GM23248 (cell line): Measurements from ENCODE around the gene PLA2G12B. TPM values are rescaled to one million over a fixed set of nuclear protein-coding genes. Genes with fewer than 3 reads are reported as not detected.

Source experiments
- DNase-seq: peaks from one replicate; pipeline ENCODE4 v3.0.0-alpha.2; 2015
- H2AFZ ChIP-seq: fragments of 200-600 bp; sonication (generic); 2 replicates; pipeline ENCODE4 v1.6.1; 2016; ENCODE audit warnings: antibody characterized with exemption
- H3F3A ChIP-seq: fragments of 200-600 bp; sonication (generic); 2 replicates; pipeline ENCODE4 v1.6.1; 2016; ENCODE audit warnings: mild to moderate bottlenecking, antibody characterized with exemption, mixed run types; ENCODE audit not compliant: insufficient read depth
- H3K27ac ChIP-seq: fragments of 200-600 bp; sonication (generic); 2 replicates; pipeline ENCODE4 v1.5.1; 2016; ENCODE audit warnings: mild to moderate bottlenecking
- H3K27me3 ChIP-seq: fragments of 200-600 bp; sonication (generic); replicated peaks from 2 replicates; pipeline ENCODE4 v1.6.1; 2016; ENCODE audit warnings: mild to moderate bottlenecking; ENCODE audit not compliant: insufficient read depth
- H3K36me3 ChIP-seq: fragments of 200-600 bp; sonication (generic); 2 replicates; pipeline ENCODE4 v1.6.1; 2016; ENCODE audit warnings: low read depth, mild to moderate bottlenecking
- H3K4me1 ChIP-seq: fragments of 200-600 bp; sonication (generic); 2 replicates; pipeline ENCODE4 v1.6.1; 2016; ENCODE audit warnings: mild to moderate bottlenecking; ENCODE audit not compliant: insufficient read depth
- H3K4me2 ChIP-seq: fragments of 200-600 bp; sonication (generic); one replicate; pipeline ENCODE4 v1.6.1; 2016; ENCODE audit warnings: mild to moderate bottlenecking; ENCODE audit not compliant: unreplicated experiment
- H3K4me3 ChIP-seq: fragments of 200-600 bp; sonication (generic); 2 replicates; pipeline ENCODE4 v1.5.1; 2016; ENCODE audit warnings: mild to moderate bottlenecking
- H3K79me2 ChIP-seq: fragments of 200-600 bp; sonication (generic); 2 replicates; pipeline ENCODE4 v1.6.1; 2016; ENCODE audit warnings: mild to moderate bottlenecking; ENCODE audit not compliant: insufficient read depth
- H3K9ac ChIP-seq: fragments of 200-600 bp; sonication (generic); 2 replicates; pipeline ENCODE4 v1.6.1; 2016; ENCODE audit warnings: mild to moderate bottlenecking
- H3K9me2 ChIP-seq: fragments of 200-600 bp; sonication (generic); 2 replicates; pipeline ENCODE4 v1.6.1; 2016; ENCODE audit warnings: mixed run types, mild to moderate bottlenecking, moderate library complexity; ENCODE audit not compliant: insufficient read depth
- H3K9me3 ChIP-seq: fragments of 200-600 bp; sonication (generic); one replicate; pipeline ENCODE4 v1.6.1; 2017; ENCODE audit warnings: low read depth
- H4K20me1 ChIP-seq: fragments of 200-600 bp; sonication (generic); 2 replicates; pipeline ENCODE4 v1.6.0; 2016; ENCODE audit not compliant: insufficient read depth
- EZH2 ChIP-seq: fragments of 200-600 bp; sonication (generic); IDR thresholded peaks from 2 replicates; pipeline ENCODE4 v1.6.1; 2018; ENCODE audit warnings: antibody characterized with exemption, mild to moderate bottlenecking; ENCODE audit not compliant: insufficient read depth, poor library complexity, severe bottlenecking
- EZH2phosphoT487 ChIP-seq: fragments of 200-600 bp; sonication (generic); IDR thresholded peaks from 2 replicates; pipeline ENCODE4 v1.6.1; 2018; ENCODE audit warnings: antibody characterized with exemption, moderate library complexity, mild to moderate bottlenecking, low read depth; ENCODE audit not compliant: insufficient read depth
- WGBS, 2 experiments: methylation state at CpG; one replicate each; pipeline ENCODE4 v1.1.6; 2015 to 2017; ENCODE audit warnings: low lambda C conversion rate in 2 of 2, low coverage in 1 of 2; ENCODE audit errors: missing lambda C conversion rate in 2 of 2; 5-methylcytosine and 5-hydroxymethylcytosine counted together
- in situ Hi-C: fragments of 300-500 bp; cut with MboI; formaldehyde crosslinking; loops from 2 replicates; pipeline ENCODE4 v1.15.0; 2020
- polyA plus RNA-seq: library from polyadenylated mRNA; unstranded; fragments of >200 nt; fragmentation: Nextera tagmentation; extraction: Ambion mirVana; gene quantifications from 2 replicates; pipeline ENCODE4 v1.2.1, GENCODE V29; 2016
- total RNA-seq: library from RNA; depleted of rRNA; stranded (reverse); fragments of >200 nt; shearing (Covaris generic); gene quantifications from 2 replicates; pipeline ENCODE4 v1.2.3, GENCODE V29; 2014

PLA2G12B gene
- total and polyA plus RNA-seq, 2 experiments from 2014 or later, result not detected

DNA sequence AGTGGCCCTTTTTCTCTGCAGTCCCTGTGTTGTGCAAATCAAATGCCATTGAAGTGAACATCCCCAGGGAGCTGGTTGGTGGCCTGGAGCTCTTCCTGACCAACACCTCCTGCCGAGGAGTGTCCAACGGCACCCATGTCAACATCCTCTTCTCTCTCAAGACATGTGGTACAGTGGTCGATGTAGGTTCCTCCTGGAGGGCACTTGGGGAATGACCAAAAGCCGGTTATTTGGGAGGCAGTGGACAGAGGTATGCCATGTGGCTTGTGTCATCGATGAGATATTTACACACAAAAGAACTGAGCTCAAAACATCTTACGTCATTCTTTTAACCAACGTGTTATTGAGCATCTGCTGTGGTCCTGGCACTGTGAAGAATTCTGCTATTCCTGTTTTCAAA is 41.3 kb downstream of the PLA2G12B start:
- WGBS, 2 experiments, result 64 to 76% methylated on average over 7 of the region's 7 CpGs
- no peak overlapping the region for H2AFZ ChIP-seq
- no peaks in the 10 kb centered on the region for H4K20me1 ChIP-seq
- in situ Hi-C loops, result no loop called here
- H3K4me3 ChIP-seq, result no peak overlapping the region
- no peak overlapping the region for H3K27ac ChIP-seq
- TF ChIP-seq EZH2 (no peak), EZH2phosphoT487 (no peak)
- H3K4me1 ChIP-seq, result no peaks in the 10 kb centered on the region
- no peaks in the 10 kb centered on the region for H3K9me3 ChIP-seq
- no peaks in the 10 kb centered on the region for H3F3A ChIP-seq
- no peaks in the 10 kb centered on the region for H3K9me2 ChIP-seq
- no peak for DNase-seq
- H3K4me2 ChIP-seq, result no peak overlapping the region
- H3K79me2 ChIP-seq, result no peaks in the 10 kb centered on the region
- no peaks in the 10 kb centered on the region for H3K27me3 ChIP-seq
- H3K9ac ChIP-seq, result no peak overlapping the region
- H3K36me3 ChIP-seq, result no peaks in the 10 kb centered on the region

DNA sequence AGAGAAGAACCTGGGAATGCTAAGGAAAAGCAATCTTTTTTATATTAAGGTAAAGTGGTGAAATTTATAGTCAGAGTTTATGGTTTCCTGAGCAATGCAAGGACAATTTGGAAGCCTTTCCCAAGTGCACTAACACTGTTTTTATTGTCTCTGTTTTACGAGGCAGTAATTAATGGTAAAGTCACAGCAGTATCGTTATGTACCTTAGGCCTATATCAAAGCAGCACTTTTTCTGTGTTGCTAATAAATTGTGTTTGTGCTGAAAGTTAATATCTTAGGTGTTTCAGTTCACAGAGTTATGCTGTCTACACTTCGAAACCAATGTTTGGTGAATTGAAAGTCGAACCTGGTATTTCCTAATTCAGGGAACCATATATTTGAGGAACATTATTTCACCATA is 41.9 kb downstream of the PLA2G12B start:
- H3F3A ChIP-seq, result no peaks in the 10 kb centered on the region
- no peaks in the 10 kb centered on the region for H3K27me3 ChIP-seq
- no peak overlapping the region for H2AFZ ChIP-seq
- no peaks in the 10 kb centered on the region for H3K9me3 ChIP-seq
- no peaks in the 10 kb centered on the region for H3K4me1 ChIP-seq
- no peak overlapping the region for H3K4me2 ChIP-seq
- WGBS, 2 experiments, result 57 to 70% methylated on average over 4 of the region's 4 CpGs
- in situ Hi-C loops, result no loop called here
- H3K36me3 ChIP-seq, result no peaks in the 10 kb centered on the region
- no peaks in the 10 kb centered on the region for H3K79me2 ChIP-seq
- H3K27ac ChIP-seq, result no peak overlapping the region
- no peak for TF ChIP-seq EZH2
- no peak for TF ChIP-seq EZH2phosphoT487
- H3K9me2 ChIP-seq, result no peaks in the 10 kb centered on the region
- DNase-seq, result no peak
- no peak overlapping the region for H3K4me3 ChIP-seq
- H4K20me1 ChIP-seq, result no peaks in the 10 kb centered on the region
- no peak overlapping the region for H3K9ac ChIP-seq

DNA sequence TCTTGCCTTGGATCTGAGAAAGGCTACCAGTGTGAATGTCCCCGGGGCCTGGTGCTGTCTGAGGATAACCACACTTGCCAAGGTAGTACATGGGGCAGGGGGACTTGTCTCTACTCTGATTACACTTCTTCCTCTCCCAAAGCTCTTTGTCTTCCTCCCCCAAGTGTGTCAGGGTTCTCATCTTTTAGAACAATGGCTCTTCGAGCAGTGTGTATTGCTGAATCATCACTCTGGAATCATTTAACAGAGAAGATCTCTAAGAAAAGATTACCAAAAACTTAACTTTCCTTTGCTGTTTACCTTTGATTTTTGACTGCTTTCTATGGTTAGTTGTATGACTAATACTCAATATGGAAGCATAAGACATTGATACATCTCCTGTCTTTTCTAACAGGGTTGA is 42.8 kb downstream of the PLA2G12B start:
- no peaks in the 10 kb centered on the region for H3K27me3 ChIP-seq
- H3K4me1 ChIP-seq, result no peaks in the 10 kb centered on the region
- H3K9me2 ChIP-seq, result no peaks in the 10 kb centered on the region
- H3K9ac ChIP-seq, result no peak overlapping the region
- no peaks in the 10 kb centered on the region for H3F3A ChIP-seq
- no peak overlapping the region for H3K27ac ChIP-seq
- H3K9me3 ChIP-seq, result no peaks in the 10 kb centered on the region
- no peaks in the 10 kb centered on the region for H4K20me1 ChIP-seq
- TF ChIP-seq EZH2 (no peak), EZH2phosphoT487 (no peak)
- H3K36me3 ChIP-seq, result no peaks in the 10 kb centered on the region
- H2AFZ ChIP-seq, result no peak overlapping the region
- DNase-seq, result no peak
- H3K4me2 ChIP-seq, result no peak overlapping the region
- WGBS, 2 experiments, result 88 to 92% methylated on average over 2 of the region's 2 CpGs
- in situ Hi-C loops, result no loop called here
- no peaks in the 10 kb centered on the region for H3K79me2 ChIP-seq
- no peak overlapping the region for H3K4me3 ChIP-seq

DNA sequence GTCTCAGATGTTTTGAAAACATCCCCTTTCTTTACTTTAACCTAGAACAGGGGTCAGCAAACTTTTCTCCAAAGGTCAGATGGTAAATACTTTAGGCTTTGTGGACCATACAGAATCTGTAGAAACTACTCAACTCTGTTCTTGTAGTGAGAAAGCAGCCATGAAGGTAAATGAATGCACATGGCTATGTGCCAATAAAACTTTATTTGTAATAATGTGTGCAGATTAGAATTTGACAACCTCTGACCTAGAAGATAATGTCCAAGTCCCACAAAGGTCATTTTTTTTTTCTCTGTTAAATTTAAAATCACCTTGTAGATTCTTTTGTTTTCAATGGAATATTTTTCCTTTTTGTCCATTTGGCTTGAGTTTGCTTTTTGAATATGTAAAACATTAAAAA is 43.9 kb downstream of the PLA2G12B start:
- H3K4me2 ChIP-seq, result no peak overlapping the region
- no peaks in the 10 kb centered on the region for H4K20me1 ChIP-seq
- no peaks in the 10 kb centered on the region for H3K9me2 ChIP-seq
- H2AFZ ChIP-seq, result no peak overlapping the region
- no peaks in the 10 kb centered on the region for H3K36me3 ChIP-seq
- H3K27ac ChIP-seq, result no peak overlapping the region
- no peaks in the 10 kb centered on the region for H3K9me3 ChIP-seq
- in situ Hi-C loops, result no loop called here
- no peak for DNase-seq
- H3K9ac ChIP-seq, result no peak overlapping the region
- TF ChIP-seq EZH2, result no peak
- TF ChIP-seq EZH2phosphoT487, result no peak
- no peaks in the 10 kb centered on the region for H3K4me1 ChIP-seq
- H3K27me3 ChIP-seq, result no peaks in the 10 kb centered on the region
- H3K79me2 ChIP-seq, result no peaks in the 10 kb centered on the region
- no peak overlapping the region for H3K4me3 ChIP-seq
- H3F3A ChIP-seq, result no peaks in the 10 kb centered on the region

DNA sequence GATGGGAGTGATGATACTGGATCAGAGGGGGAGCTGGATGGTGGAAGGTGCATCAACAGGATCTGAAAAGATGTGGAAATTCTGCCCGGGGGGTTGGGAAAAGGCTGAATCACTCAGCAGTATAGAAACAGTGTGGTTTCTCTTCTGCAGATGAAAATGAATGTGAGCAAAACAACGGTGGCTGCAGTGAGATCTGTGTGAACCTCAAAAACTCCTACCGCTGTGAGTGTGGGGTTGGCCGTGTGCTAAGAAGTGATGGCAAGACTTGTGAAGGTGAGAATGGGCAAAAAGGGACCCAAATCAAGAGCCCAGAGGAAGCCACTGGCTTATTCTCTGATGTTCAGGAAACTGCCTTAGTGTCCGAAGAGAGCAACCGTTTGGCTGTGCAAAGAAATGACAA is 48.2 kb downstream of the PLA2G12B start:
- H3F3A ChIP-seq, result no peaks in the 10 kb centered on the region
- H3K4me2 ChIP-seq, result no peak overlapping the region
- no peaks in the 10 kb centered on the region for H4K20me1 ChIP-seq
- H2AFZ ChIP-seq, result no peak overlapping the region
- H3K9me3 ChIP-seq, result no peaks in the 10 kb centered on the region
- no peak overlapping the region for H3K9ac ChIP-seq
- 91 to 93% methylated on average over 6 of the region's 6 CpGs for WGBS, 2 experiments
- no peak for TF ChIP-seq EZH2
- TF ChIP-seq EZH2phosphoT487, result no peak
- H3K36me3 ChIP-seq, result no peaks in the 10 kb centered on the region
- H3K4me1 ChIP-seq, result no peaks in the 10 kb centered on the region
- H3K4me3 ChIP-seq, result no peak overlapping the region
- no peaks in the 10 kb centered on the region for H3K79me2 ChIP-seq
- DNase-seq, result no peak
- in situ Hi-C loops, result no loop called here
- H3K9me2 ChIP-seq, result no peaks in the 10 kb centered on the region
- H3K27me3 ChIP-seq, result no peaks in the 10 kb centered on the region
- no peak overlapping the region for H3K27ac ChIP-seq
